CD4-positive, alpha-beta memory T cell (primary cell): ENCODE results near the gene SPACA9. TPM values are rescaled to one million over a fixed set of nuclear protein-coding genes. Genes with fewer than 3 reads are reported as not detected.

Source experiments
- CTCF ChIA-PET: fragments of 350-600 bp; sonication (Branson Sonifier 250); formaldehyde crosslinking; loops from one replicate; lab custom pipeline; 2021; ENCODE audit warnings: inconsistent platforms; ENCODE audit not compliant: partially characterized antibody; lab: Charles Lee
- POLR2A ChIA-PET: fragments of 350-600 bp; sonication (Branson Sonifier 250); formaldehyde crosslinking; loops from one replicate; lab custom pipeline; 2021; ENCODE audit not compliant: partially characterized antibody; lab: Charles Lee
- DNase-seq, 5 donors: peaks; one replicate each; pipeline versions ENCODE4 v3.0.0 to v3.0.0-alpha.2; 2020 to 2022; ENCODE audit warnings: mixed read lengths in 1 of 5
- H3K27ac ChIP-seq: one replicate; pipeline ENCODE4 v1.7.0; 2013; ENCODE audit warnings: low read depth, low read length
- H3K27me3 ChIP-seq: 2 replicates; pipeline ENCODE4 v1.7.0; 2013; ENCODE audit warnings: mild to moderate bottlenecking, low read length, moderate library complexity; ENCODE audit not compliant: insufficient read depth
- H3K36me3 ChIP-seq: 2 replicates; pipeline ENCODE4 v1.7.0; 2013; ENCODE audit warnings: mild to moderate bottlenecking, low read length, moderate library complexity; ENCODE audit not compliant: insufficient read depth
- H3K4me1 ChIP-seq: 2 replicates; pipeline ENCODE4 v1.7.0; 2013; ENCODE audit warnings: mild to moderate bottlenecking, low read length, moderate library complexity; ENCODE audit not compliant: insufficient read depth
- H3K4me3 ChIP-seq, 2 donors: one replicate each; pipeline ENCODE4 v1.7.0; 2013; ENCODE audit warnings: low read length in 2 of 2, mild to moderate bottlenecking in 1 of 2
- H3K9me3 ChIP-seq, 2 donors: one replicate each; pipeline ENCODE4 v1.7.0; 2013; ENCODE audit warnings: low read length in 2 of 2, control low read depth in 1 of 2; ENCODE audit not compliant: control insufficient read depth in 1 of 2
- H3K27ac Mint-ChIP-seq, 7 donors: one replicate each; pipeline ENCODE4 v1.8.0; 2020 to 2021; ENCODE audit warnings: mixed read lengths in 7 of 7, mild to moderate bottlenecking in 6 of 7, inconsistent platforms in 3 of 7, moderate library complexity in 3 of 7
- H3K27me3 Mint-ChIP-seq, 2 donors: one replicate each; pipeline ENCODE4 v1.8.0; 2020 to 2021; ENCODE audit warnings: mixed read lengths in 2 of 2
- H3K36me3 Mint-ChIP-seq, 2 donors: one replicate each; pipeline ENCODE4 v1.8.0; 2020 to 2021; ENCODE audit warnings: mixed read lengths in 2 of 2, inconsistent platforms in 1 of 2, mild to moderate bottlenecking in 1 of 2
- H3K4me1 Mint-ChIP-seq, 4 donors: one replicate each; pipeline ENCODE4 v1.8.0; 2020 to 2021; ENCODE audit warnings: mixed read lengths in 4 of 4, mild to moderate bottlenecking in 1 of 4
- H3K4me3 Mint-ChIP-seq, 8 donors: one replicate each; pipeline ENCODE4 v1.8.0; 2020 to 2021; ENCODE audit warnings: mixed read lengths in 8 of 8, mild to moderate bottlenecking in 7 of 8, moderate library complexity in 6 of 8, inconsistent platforms in 3 of 8
- H3K9me3 Mint-ChIP-seq, 8 donors: one replicate each; pipeline ENCODE4 v1.8.0; 2020 to 2021; ENCODE audit warnings: mixed read lengths in 8 of 8, mild to moderate bottlenecking in 5 of 8, inconsistent platforms in 3 of 8, moderate library complexity in 1 of 8
- intact Hi-C: fragments of 100-400 bp; cut with micrococcal nuclease; formaldehyde crosslinking; loops from one replicate; pipeline ENCODE4 v1.15.1; 2023
- polyA plus RNA-seq, 2 donors: library from polyadenylated mRNA; unstranded; fragments of 300-500 nt; fragmentation: Illumina TruSeq; gene quantifications; one replicate each; pipeline ENCODE4 v1.2.3, GENCODE V29; 2021
- total RNA-seq, 2 experiments: library from RNA; stranded (reverse); gene quantifications; one replicate each; pipeline ENCODE4 v1.2.3, GENCODE V29; 2021

The SPACA9 gene
- total and polyA plus RNA-seq, 4 experiments from 2014 or later = 1.5 to 2.2 (median 1.8) TPM

DNA sequence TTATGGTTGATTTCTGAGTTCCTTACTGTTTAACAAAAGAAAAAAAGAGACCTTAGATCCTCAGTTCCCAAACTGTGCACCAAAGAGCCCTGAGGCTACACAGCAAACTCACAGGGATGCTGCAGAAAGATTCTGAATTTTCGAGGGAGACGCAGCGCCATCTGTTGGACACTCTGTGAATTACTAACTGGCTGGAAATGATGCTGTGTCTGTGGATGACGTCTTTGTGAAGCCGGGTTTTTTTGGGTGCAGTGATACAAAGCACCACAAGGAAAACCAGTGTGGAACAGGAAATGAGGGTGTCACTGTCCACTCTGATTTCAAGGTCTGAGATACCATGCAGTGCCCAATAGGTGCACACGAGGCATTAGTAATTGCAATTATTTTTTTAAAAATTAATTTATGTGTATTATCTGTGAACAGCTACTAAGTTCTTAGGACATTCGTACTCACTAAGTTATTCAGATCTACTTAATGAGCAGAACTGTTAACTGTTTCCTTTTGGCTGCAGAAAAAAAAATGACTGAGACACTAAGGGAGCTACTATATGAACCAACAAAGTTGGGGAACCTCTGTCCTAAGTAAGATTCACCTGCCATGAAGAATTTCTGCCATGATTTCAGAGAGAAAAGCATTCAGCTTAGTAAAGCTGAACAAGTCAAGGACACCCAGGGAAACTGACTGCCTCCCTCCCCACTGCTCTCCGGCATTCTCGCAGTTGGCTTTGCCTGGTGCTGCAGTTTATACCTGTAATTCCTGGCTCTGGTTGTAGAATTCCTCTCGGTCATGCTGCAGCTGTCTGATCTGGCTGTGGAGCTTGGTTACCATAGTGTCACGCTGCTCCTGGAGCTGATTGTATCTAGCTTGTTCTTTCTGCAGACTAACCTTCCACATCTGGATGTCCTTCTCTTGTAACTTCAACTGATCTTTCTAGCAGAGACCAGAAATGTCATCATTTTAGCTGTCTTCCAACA is 23.4 kb downstream of the SPACA9 start:
- no peaks in the 10 kb centered on the region for H3K27me3 Mint-ChIP-seq
- H3K27ac Mint-ChIP-seq = peak overlapping the region; percentile 3 to 87 (median 65)
- peaks cover 39 to 66% of the 10 kb centered on the region in 2 donors for H3K36me3 Mint-ChIP-seq
- H3K4me1 Mint-ChIP-seq = peaks cover 4 to 14% (median 7%) of the 10 kb centered on the region in 4 donors
- ChIA-PET POLR2A (interaction anchor here (1.3 to 1.6 kb wide), 2 partner anchors 42 to 232 kb away, joined by 7 read pairs; partner anchors contain the start of genes DDX31, GTF3C4 and TSC1), CTCF (interaction anchor here (0.6 to 5.2 kb wide), 29 partner anchors 7 to 492 kb away, joined by 3 to 55 read pairs (median 4); partner anchors contain the start of genes AK8, CFAP77, GFI1B and SPACA9)
- H3K27ac ChIP-seq = peak overlapping the region; percentile 12
- DNase-seq = peak; percentile 77 to 82 (median 81)
- no peaks in the 10 kb centered on the region for H3K4me1 ChIP-seq
- intact Hi-C loops = loop anchor here (1.0 to 10.0 kb wide), 3 partner anchors 57 to 487 kb away; partner anchors contain the start of gene CFAP77
- H3K9me3 ChIP-seq = no peaks in the 10 kb centered on the region
- no peaks in the 10 kb centered on the region for H3K27me3 ChIP-seq
- no peak overlapping the region for H3K4me3 Mint-ChIP-seq
- H3K9me3 Mint-ChIP-seq = no peaks in the 10 kb centered on the region
- peaks cover 63% of the 10 kb centered on the region for H3K36me3 ChIP-seq
- no peak overlapping the region for H3K4me3 ChIP-seq

DNA sequence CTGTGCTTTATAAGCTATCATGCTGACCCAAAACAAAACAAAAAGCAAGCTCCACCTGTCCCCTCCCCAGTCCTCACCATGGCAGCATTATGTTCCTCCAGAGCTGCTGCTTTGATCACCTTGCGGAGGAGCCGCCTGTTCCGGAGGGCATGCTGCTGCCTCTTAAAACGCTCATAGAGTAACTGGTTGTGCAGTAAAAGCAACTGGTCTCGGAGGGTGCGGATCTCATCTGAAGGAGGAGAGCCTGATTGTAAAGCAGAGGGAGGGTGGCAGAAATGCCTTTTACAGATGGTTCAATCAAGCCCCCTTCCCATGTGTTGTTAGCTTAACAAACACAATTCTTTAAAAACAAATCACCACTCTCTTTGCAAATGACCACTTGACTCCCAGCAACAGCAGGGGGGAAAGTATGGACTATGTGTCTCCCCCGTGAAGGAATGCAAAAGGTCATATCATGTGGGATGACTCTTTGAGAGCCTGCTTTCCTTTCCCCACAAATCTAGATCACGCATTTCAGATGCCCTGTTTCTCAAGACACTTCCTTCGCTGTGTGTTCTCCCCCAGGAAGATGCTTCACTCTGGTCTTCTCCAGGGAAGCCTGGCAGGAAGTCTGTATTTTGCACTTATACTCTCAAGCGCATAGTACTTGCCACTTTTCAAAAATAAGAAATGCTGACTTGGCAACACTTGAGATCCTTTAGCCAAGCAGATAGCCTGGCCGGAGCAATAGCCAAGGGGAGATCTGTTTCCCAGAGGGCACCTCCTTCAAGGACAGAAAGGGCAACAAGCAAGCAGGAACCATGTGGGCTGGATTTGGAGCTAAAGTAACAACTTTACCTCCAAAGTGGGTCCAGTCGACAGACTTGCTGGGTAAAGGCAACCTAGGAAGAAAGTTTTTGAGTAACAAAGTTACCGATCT is 25.1 kb downstream of the SPACA9 start:
- intact Hi-C loops = loop anchor here (10.0 kb wide), 2 partner anchors 59 to 489 kb away; partner anchors contain the start of gene CFAP77
- Histone ChIP-seq H3K4me1 (peaks cover 11% of the 10 kb centered on the region), H3K27me3 (no peaks in the 10 kb centered on the region), H3K27ac (no peak overlapping the region), H3K36me3 (peaks cover 48% of the 10 kb centered on the region), H3K4me3 (no peak overlapping the region), H3K9me3 (no peaks in the 10 kb centered on the region)
- ChIA-PET POLR2A (interaction anchor here (1.4 kb wide), 1 partner anchor 41 kb away, joined by 3 read pairs; no protein-coding TSS in a partner anchor), CTCF (interaction anchor here (1.0 to 3.7 kb wide), 8 partner anchors 8 to 71 kb away, joined by 3 to 29 read pairs (median 6); no protein-coding TSS in a partner anchor)
- H3K27ac Mint-ChIP-seq = peak overlapping the region in 1 of 7 donors; percentile 68
- H3K36me3 Mint-ChIP-seq = peaks cover 33 to 59% of the 10 kb centered on the region in 2 donors
- H3K4me1 Mint-ChIP-seq = peaks cover 9 to 23% (median 14%) of the 10 kb centered on the region in 4 donors
- no peaks in the 10 kb centered on the region for H3K27me3 Mint-ChIP-seq
- no peak overlapping the region for H3K4me3 Mint-ChIP-seq
- no peak for DNase-seq
- H3K9me3 Mint-ChIP-seq = no peaks in the 10 kb centered on the region

DNA sequence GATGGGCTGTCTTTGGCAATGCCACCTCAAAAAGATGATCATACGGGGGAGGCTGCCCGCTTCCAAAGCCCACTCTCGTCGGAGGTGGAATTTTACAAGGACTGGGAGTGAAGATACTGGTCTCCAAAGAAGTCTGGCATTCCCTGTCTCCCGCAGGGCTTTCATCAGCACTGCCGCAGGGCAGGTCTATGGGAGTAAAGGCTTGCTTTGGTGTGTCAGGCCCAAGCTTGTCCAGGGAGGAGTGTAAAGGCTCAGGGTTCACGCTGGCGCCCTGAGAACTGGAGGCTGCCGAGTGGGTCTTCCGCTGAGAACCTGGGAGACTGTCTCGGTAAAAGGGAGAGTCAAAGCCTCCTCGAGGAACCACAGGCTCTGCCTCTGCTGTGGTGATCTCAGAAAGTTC is 27.0 kb downstream of the SPACA9 start:
- Histone ChIP-seq H3K36me3 (peaks cover 31% of the 10 kb centered on the region), H3K4me1 (peaks cover 18% of the 10 kb centered on the region), H3K4me3 (no peak overlapping the region), H3K27ac (no peak overlapping the region), H3K9me3 (no peaks in the 10 kb centered on the region), H3K27me3 (no peaks in the 10 kb centered on the region)
- Mint-ChIP-seq H3K9me3 (no peaks in the 10 kb centered on the region), H3K27me3 (no peaks in the 10 kb centered on the region), H3K27ac (no peak overlapping the region), H3K4me3 (no peak overlapping the region), H3K4me1 (peaks cover 15 to 30% (median 21%) of the 10 kb centered on the region in 4 donors), H3K36me3 (peaks cover 29 to 52% of the 10 kb centered on the region in 2 donors)
- CTCF ChIA-PET = interaction anchor here (1.4 to 1.7 kb wide), 2 partner anchors 13 to 69 kb away, joined by 4 to 6 read pairs; no protein-coding TSS in a partner anchor
- intact Hi-C loops = loop anchor here (10.0 kb wide), 2 partner anchors 61 to 491 kb away; partner anchors contain the start of gene CFAP77
- DNase-seq = no peak
- POLR2A ChIA-PET = interaction anchor here (1.4 kb wide), 1 partner anchor 40 kb away, joined by 3 read pairs; no protein-coding TSS in a partner anchor

DNA sequence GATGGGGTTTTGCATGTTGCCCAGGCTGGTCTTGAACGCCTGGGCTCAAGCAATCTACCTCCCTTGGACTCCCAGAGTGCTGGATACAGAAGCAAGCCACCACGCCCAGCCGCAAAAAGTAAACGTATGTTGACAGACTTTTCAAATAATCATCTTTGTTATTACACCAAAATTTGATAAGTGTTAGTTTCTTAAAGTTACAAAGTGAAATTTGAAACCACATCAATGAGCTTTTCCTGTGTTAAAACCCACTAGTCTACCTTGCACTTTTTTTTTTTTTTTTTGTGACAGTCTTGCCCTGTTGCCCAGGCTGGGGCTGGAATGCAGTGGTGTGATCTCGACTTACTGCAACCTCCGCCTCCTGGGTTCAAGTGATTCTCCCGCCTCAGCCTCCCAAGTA is 29.9 kb downstream of the SPACA9 start:
- Mint-ChIP-seq H3K27ac (peak overlapping the region; percentile 61 to 92 (median 82)), H3K36me3 (peaks cover 37 to 53% of the 10 kb centered on the region in 2 donors), H3K4me3 (peak overlapping the region; percentile 15 to 80 (median 70)), H3K9me3 (no peaks in the 10 kb centered on the region), H3K27me3 (no peaks in the 10 kb centered on the region), H3K4me1 (peaks cover 9 to 24% (median 14%) of the 10 kb centered on the region in 4 donors)
- Histone ChIP-seq H3K9me3 (no peaks in the 10 kb centered on the region), H3K36me3 (peaks cover 20% of the 10 kb centered on the region), H3K27me3 (no peaks in the 10 kb centered on the region), H3K27ac (no peak overlapping the region), H3K4me3 (no peak overlapping the region), H3K4me1 (peaks cover 18% of the 10 kb centered on the region)
- CTCF ChIA-PET = interaction anchor here (0.8 to 3.3 kb wide), 4 partner anchors 8 to 114 kb away, joined by 3 to 16 read pairs (median 4); no protein-coding TSS in a partner anchor
- peak; percentile 55 to 69 (median 65) for DNase-seq
- POLR2A ChIA-PET = interaction anchor here (0.9 to 2.0 kb wide), 4 partner anchors 30 to 499 kb away, joined by 3 to 11 read pairs (median 4); partner anchors contain the start of genes CFAP77, SPACA9 and TSC1
- intact Hi-C loops = loop anchor here (10.0 kb wide), 2 partner anchors 64 to 494 kb away; partner anchors contain the start of gene CFAP77

DNA sequence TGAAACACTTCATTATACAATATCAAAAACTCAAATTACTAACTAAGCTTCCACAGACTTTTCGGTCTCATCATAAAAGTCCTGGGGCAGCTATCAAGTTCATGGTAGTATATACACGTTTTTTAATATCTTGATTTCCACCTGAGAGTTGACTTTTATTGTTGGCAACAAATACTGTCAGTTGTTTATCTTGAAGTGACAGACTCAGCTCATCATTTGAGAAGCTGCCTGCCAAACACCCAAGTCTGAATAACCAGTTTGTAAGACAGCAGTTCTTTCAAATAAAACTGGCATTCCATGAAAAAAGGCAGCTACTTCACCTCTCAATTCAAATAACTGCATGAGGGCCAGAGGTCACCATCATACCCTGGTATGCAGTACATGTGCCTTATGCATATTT is 30.6 kb downstream of the SPACA9 start:
- peak overlapping the region in 2 of 8 donors; percentile 71 to 80 for H3K4me3 Mint-ChIP-seq
- peaks cover 18% of the 10 kb centered on the region for H3K4me1 ChIP-seq
- POLR2A ChIA-PET = interaction anchor here (1.0 to 2.0 kb wide), 2 partner anchors 32 to 35 kb away, joined by 4 to 11 read pairs; partner anchors contain the start of gene TSC1
- no peak overlapping the region for H3K4me3 ChIP-seq
- H3K4me1 Mint-ChIP-seq = peaks cover 9 to 24% (median 14%) of the 10 kb centered on the region in 4 donors
- peak overlapping the region in 5 of 7 donors; percentile 61 to 92 (median 81) for H3K27ac Mint-ChIP-seq
- H3K27me3 ChIP-seq = no peaks in the 10 kb centered on the region
- no peaks in the 10 kb centered on the region for H3K9me3 ChIP-seq
- H3K36me3 ChIP-seq = peaks cover 14% of the 10 kb centered on the region
- no peak for DNase-seq
- H3K27me3 Mint-ChIP-seq = no peaks in the 10 kb centered on the region
- H3K36me3 Mint-ChIP-seq = peaks cover 33 to 53% of the 10 kb centered on the region in 2 donors
- intact Hi-C loops = loop anchor here (10.0 kb wide), 2 partner anchors 65 to 495 kb away; partner anchors contain the start of gene CFAP77
- CTCF ChIA-PET = interaction anchor here (0.6 to 3.3 kb wide), 6 partner anchors 9 to 644 kb away, joined by 3 to 16 read pairs (median 3); no protein-coding TSS in a partner anchor
- H3K9me3 Mint-ChIP-seq = no peaks in the 10 kb centered on the region
- no peak overlapping the region for H3K27ac ChIP-seq

- peaks cover 18% of the 10 kb centered on the region for H3K4me1 ChIP-seq
- H3K9me3 ChIP-seq = no peaks in the 10 kb centered on the region
- peak overlapping the region in 1 of 7 donors; percentile 13 for H3K27ac Mint-ChIP-seq
- H3K36me3 ChIP-seq = peaks cover 7% of the 10 kb centered on the region
- no peak overlapping the region for H3K27ac ChIP-seq
- no peak overlapping the region for H3K4me3 ChIP-seq
- peaks cover 9 to 24% (median 14%) of the 10 kb centered on the region in 4 donors for H3K4me1 Mint-ChIP-seq
- ChIA-PET CTCF (interaction anchor here (1.3 to 3.3 kb wide), 3 partner anchors 8 to 16 kb away, joined by 3 to 16 read pairs (median 5); no protein-coding TSS in a partner anchor), POLR2A (interaction anchor here (1.4 kb wide), 1 partner anchor 34 kb away, joined by 5 read pairs; the partner anchor contains the start of gene TSC1)
- H3K9me3 Mint-ChIP-seq = no peaks in the 10 kb centered on the region
- H3K36me3 Mint-ChIP-seq = peaks cover 35 to 52% of the 10 kb centered on the region in 2 donors
- no peak for DNase-seq
- no peaks in the 10 kb centered on the region for H3K27me3 Mint-ChIP-seq
- H3K27me3 ChIP-seq = no peaks in the 10 kb centered on the region
- intact Hi-C loops = no loop called here
- H3K4me3 Mint-ChIP-seq = no peak overlapping the region
Measured at GRCh38 chr9:132910376-132910775, 31.7 kb downstream of the SPACA9 start.
